H9 (cell line): Measurements from ENCODE around the gene GOLGA6L7. TPM values are rescaled to one million over a fixed set of nuclear protein-coding genes. Genes with fewer than 3 reads are reported as not detected.

Experiments
- DNase-seq: peaks from one replicate; pipeline ENCODE4 v3.0.0-alpha.2; 2017
- H2AFZ ChIP-seq: one replicate; pipeline ENCODE4 v1.6.1; 2013; ENCODE audit warnings: mild to moderate bottlenecking, low read length, control low read depth, moderate library complexity
- H2AK5ac ChIP-seq: 2 replicates; pipeline ENCODE4 v1.6.1; 2013; ENCODE audit warnings: low read length, control low read depth, mixed read lengths; ENCODE audit not compliant: insufficient read length
- H2BK120ac ChIP-seq: one replicate; pipeline ENCODE4 v1.6.1; 2013; ENCODE audit warnings: low read depth, mild to moderate bottlenecking, low read length, control low read depth, inconsistent platforms; ENCODE audit not compliant: poor library complexity, severe bottlenecking
- H2BK12ac ChIP-seq: 2 replicates; pipeline ENCODE4 v1.6.1; 2013; ENCODE audit warnings: low read length, control low read depth, mixed read lengths, low read depth; ENCODE audit not compliant: insufficient read length
- H2BK15ac ChIP-seq: 2 replicates; pipeline ENCODE4 v1.6.1; 2013; ENCODE audit warnings: low read depth, low read length, control low read depth
- H2BK20ac ChIP-seq: one replicate; pipeline ENCODE4 v1.6.1; 2013; ENCODE audit warnings: low read depth, mild to moderate bottlenecking, low read length, control low read depth, inconsistent platforms; ENCODE audit not compliant: poor library complexity, severe bottlenecking
- H2BK5ac ChIP-seq: 2 replicates; pipeline ENCODE4 v1.6.1; 2013; ENCODE audit warnings: low read length, control low read depth, mixed read lengths; ENCODE audit not compliant: insufficient read length
- H3K14ac ChIP-seq: 2 replicates; pipeline ENCODE4 v1.6.1; 2013; ENCODE audit warnings: low read length, control low read depth; ENCODE audit not compliant: insufficient read depth
- H3K18ac ChIP-seq: 2 replicates; pipeline ENCODE4 v1.6.1; 2013; ENCODE audit warnings: low read depth, mild to moderate bottlenecking, mixed read lengths, low read length, control low read depth; ENCODE audit not compliant: insufficient read length
- H3K23ac ChIP-seq: 2 replicates; pipeline ENCODE4 v1.6.1; 2013; ENCODE audit warnings: low read length, control low read depth, mixed read lengths, low read depth; ENCODE audit not compliant: insufficient read length
- H3K23me2 ChIP-seq: 2 replicates; pipeline ENCODE4 v1.6.1; 2013; ENCODE audit warnings: low read depth, mild to moderate bottlenecking, mixed read lengths, low read length, control low read depth; ENCODE audit not compliant: insufficient read length, poor library complexity, severe bottlenecking
- H3K27ac ChIP-seq: 2 replicates; pipeline ENCODE4 v1.5.1; 2013; ENCODE audit warnings: low read length, control low read depth, mixed read lengths, low read depth; ENCODE audit not compliant: insufficient read length
- H3K27me3 ChIP-seq: 2 replicates; pipeline ENCODE4 v1.6.1; 2013; ENCODE audit warnings: low read length, control low read depth, inconsistent platforms; ENCODE audit not compliant: insufficient read depth
- H3K4ac ChIP-seq: 2 replicates; pipeline ENCODE4 v1.6.1; 2013; ENCODE audit warnings: low read depth, mild to moderate bottlenecking, control low read depth, inconsistent platforms, low read length, moderate library complexity
- H3K4me1 ChIP-seq: 2 replicates; pipeline ENCODE4 v1.6.1; 2013; ENCODE audit warnings: low read length, control low read depth, inconsistent platforms; ENCODE audit not compliant: insufficient read depth
- H3K4me2 ChIP-seq: 2 replicates; pipeline ENCODE4 v1.6.1; 2013; ENCODE audit warnings: low read length, control low read depth, mixed read lengths; ENCODE audit not compliant: insufficient read length, insufficient read depth
- H3K56ac ChIP-seq: 2 replicates; pipeline ENCODE4 v1.6.1; 2013; ENCODE audit warnings: low read depth, mild to moderate bottlenecking, mixed read lengths, low read length, control low read depth; ENCODE audit not compliant: insufficient read length
- H3K79me1 ChIP-seq: 2 replicates; pipeline ENCODE4 v1.6.1; 2013; ENCODE audit warnings: low read depth, mild to moderate bottlenecking, moderate library complexity, low read length, control low read depth, inconsistent platforms; ENCODE audit not compliant: insufficient read depth, poor library complexity, severe bottlenecking
- H3K79me2 ChIP-seq: 2 replicates; pipeline ENCODE4 v1.6.1; 2013; ENCODE audit warnings: low read length, control low read depth, inconsistent platforms; ENCODE audit not compliant: insufficient read depth
- H3K9ac ChIP-seq: 2 replicates; pipeline ENCODE4 v1.6.1; 2013; ENCODE audit warnings: low read length, control low read depth, mixed read lengths; ENCODE audit not compliant: insufficient read length; ENCODE audit errors: extremely low read depth
- H3K9me3 ChIP-seq: one replicate; pipeline ENCODE4 v1.6.1; 2013; ENCODE audit warnings: low read depth, low read length, inconsistent platforms; ENCODE audit not compliant: control insufficient read depth
- H3T11ph ChIP-seq: one replicate; pipeline ENCODE4 v1.6.1; 2013; ENCODE audit warnings: mild to moderate bottlenecking, low read length, control low read depth, inconsistent platforms
- H4K20me1 ChIP-seq: one replicate; pipeline ENCODE4 v1.6.1; 2013; ENCODE audit not compliant: control insufficient read depth, insufficient read length, insufficient read depth
- H4K5ac ChIP-seq: 2 replicates; pipeline ENCODE4 v1.6.1; 2013; ENCODE audit warnings: low read depth, mild to moderate bottlenecking, mixed read lengths, low read length, control low read depth; ENCODE audit not compliant: insufficient read length
- H4K8ac ChIP-seq: replicated peaks from 2 replicates; pipeline ENCODE4 v1.6.1; 2013; ENCODE audit warnings: low read length, control low read depth, mixed read lengths, low read depth; ENCODE audit not compliant: insufficient read length
- H4K91ac ChIP-seq: 2 replicates; pipeline ENCODE4 v1.6.1; 2013; ENCODE audit warnings: low read depth, mild to moderate bottlenecking, moderate library complexity, mixed read lengths, low read length, control low read depth; ENCODE audit not compliant: insufficient read length
- H3K27ac Mint-ChIP-seq, 3 experiments: 2 replicates in 2 of 3; 3 replicates in 1 of 3; pipeline ENCODE4 v1.8.0; 2020 to 2021; ENCODE audit warnings: mixed read lengths in 3 of 3, mild to moderate bottlenecking in 1 of 3, moderate library complexity in 1 of 3
- H3K27me3 Mint-ChIP-seq: 2 replicates; pipeline ENCODE4 v1.8.0; 2021; ENCODE audit warnings: low read depth, mild to moderate bottlenecking, moderate library complexity, mixed read lengths
- H3K36me3 Mint-ChIP-seq, 3 experiments: 2 replicates in 2 of 3; 3 replicates in 1 of 3; pipeline ENCODE4 v1.8.0; 2020 to 2021; ENCODE audit warnings: low read depth in 3 of 3, mixed read lengths in 3 of 3; ENCODE audit not compliant: insufficient read depth in 1 of 3
- H3K4me1 Mint-ChIP-seq, 2 experiments: 2 replicates each; pipeline ENCODE4 v1.8.0; 2020; ENCODE audit warnings: mixed read lengths in 2 of 2
- H3K4me3 Mint-ChIP-seq, 2 experiments: 2 replicates in 1 of 2; 3 replicates in 1 of 2; pipeline ENCODE4 v1.8.0; 2020 to 2021; ENCODE audit warnings: mild to moderate bottlenecking in 2 of 2, mixed read lengths in 2 of 2, moderate library complexity in 1 of 2
- H3K9me3 Mint-ChIP-seq, 2 experiments: 2 replicates in 1 of 2; 3 replicates in 1 of 2; pipeline ENCODE4 v1.8.0; 2020; ENCODE audit warnings: mild to moderate bottlenecking in 2 of 2, mixed read lengths in 2 of 2, moderate library complexity in 1 of 2
- WGBS: extraction: QIAGEN DNeasy Blood & Tissue Kit; methylation state at CpG from one replicate; pipeline ENCODE4 v1.1.7; 2013; ENCODE audit warnings: missing lambda C conversion rate, low lambda C conversion rate, mixed read lengths; ENCODE audit not compliant: insufficient read length; ENCODE audit errors: extremely low coverage; 5-methylcytosine and 5-hydroxymethylcytosine counted together
- total RNA-seq: library from RNA; stranded (reverse); gene quantifications from 2 replicates; pipeline ENCODE4 v1.2.1, GENCODE V29; 2021
- TF ChIP-seq, protein P1 (sequence below): fragments of 200-600 bp; sonication (generic); conservative IDR thresholded peaks from 3 replicates; pipeline ENCODE4 v1.8.0; 2021; ENCODE audit warnings: antibody characterized with exemption, mild to moderate bottlenecking

GOLGA6L7 gene
- total RNA-seq, 1 experiment from 2014 or later, result not detected

DNA sequence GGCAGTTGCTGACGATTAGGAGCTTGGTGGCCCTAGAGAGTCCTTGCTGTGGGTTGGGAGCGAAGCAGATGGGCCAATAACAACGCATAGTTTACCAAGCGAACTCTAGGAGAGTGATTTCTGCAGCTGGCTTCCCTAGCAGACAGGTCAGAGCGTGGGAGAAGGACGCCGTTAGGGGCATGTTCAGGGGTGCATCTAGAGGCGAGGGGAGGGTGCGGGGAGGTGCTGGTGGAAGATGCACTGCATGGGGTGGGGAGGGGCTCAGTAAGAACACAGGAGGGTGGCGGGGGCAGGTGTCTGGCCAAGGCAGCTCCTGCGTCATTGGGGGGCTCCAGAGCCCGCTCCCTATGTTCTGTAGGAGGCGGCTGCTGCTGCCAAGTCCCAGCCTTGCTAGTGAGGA, 46.2 kb upstream of the GOLGA6L7 start:
- H3K27ac ChIP-seq, result no peak overlapping the region
- H3K4me1 ChIP-seq, result no peaks in the 10 kb centered on the region
- no CpG with 5 or more reads among the region's 13 CpGs for WGBS
- no peak overlapping the region for H2AK5ac ChIP-seq
- H2BK12ac ChIP-seq, result no peak overlapping the region
- H3K14ac ChIP-seq, result no peak overlapping the region
- no peak overlapping the region for H4K91ac ChIP-seq
- H3K4me2 ChIP-seq, result no peak overlapping the region
- H4K5ac ChIP-seq, result no peak overlapping the region
- DNase-seq, result no peak
- Mint-ChIP-seq H3K4me3 (no peak overlapping the region), H3K9me3 (peaks cover 13 to 17% of the 10 kb centered on the region in 2 experiments), H3K27me3 (peaks cover 3% of the 10 kb centered on the region), H3K36me3 (peaks cover 10 to 21% (median 20%) of the 10 kb centered on the region in 3 experiments), H3K4me1 (peaks cover 3 to 7% of the 10 kb centered on the region in 2 experiments; a peak in 3 of 4 replicates), H3K27ac (peak overlapping the region in 1 of 3 experiments; percentile 89; a peak in 3 of 7 replicates)
- peaks cover 3% of the 10 kb centered on the region for H3K9me3 ChIP-seq
- no peak overlapping the region for H2BK120ac ChIP-seq
- no peak overlapping the region for H3K4ac ChIP-seq
- no peak overlapping the region for H3K23ac ChIP-seq
- H3T11ph ChIP-seq, result no peak overlapping the region
- TF ChIP-seq, protein P1, sequence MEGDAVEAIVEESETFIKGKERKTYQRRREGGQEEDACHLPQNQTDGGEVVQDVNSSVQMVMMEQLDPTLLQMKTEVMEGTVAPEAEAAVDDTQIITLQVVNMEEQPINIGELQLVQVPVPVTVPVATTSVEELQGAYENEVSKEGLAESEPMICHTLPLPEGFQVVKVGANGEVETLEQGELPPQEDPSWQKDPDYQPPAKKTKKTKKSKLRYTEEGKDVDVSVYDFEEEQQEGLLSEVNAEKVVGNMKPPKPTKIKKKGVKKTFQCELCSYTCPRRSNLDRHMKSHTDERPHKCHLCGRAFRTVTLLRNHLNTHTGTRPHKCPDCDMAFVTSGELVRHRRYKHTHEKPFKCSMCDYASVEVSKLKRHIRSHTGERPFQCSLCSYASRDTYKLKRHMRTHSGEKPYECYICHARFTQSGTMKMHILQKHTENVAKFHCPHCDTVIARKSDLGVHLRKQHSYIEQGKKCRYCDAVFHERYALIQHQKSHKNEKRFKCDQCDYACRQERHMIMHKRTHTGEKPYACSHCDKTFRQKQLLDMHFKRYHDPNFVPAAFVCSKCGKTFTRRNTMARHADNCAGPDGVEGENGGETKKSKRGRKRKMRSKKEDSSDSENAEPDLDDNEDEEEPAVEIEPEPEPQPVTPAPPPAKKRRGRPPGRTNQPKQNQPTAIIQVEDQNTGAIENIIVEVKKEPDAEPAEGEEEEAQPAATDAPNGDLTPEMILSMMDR, result no peak
- no peaks in the 10 kb centered on the region for H3K23me2 ChIP-seq
- H3K56ac ChIP-seq, result no peak overlapping the region
- no peaks in the 10 kb centered on the region for H4K20me1 ChIP-seq
- H3K79me1 ChIP-seq, result no peaks in the 10 kb centered on the region
- H4K8ac ChIP-seq, result no peak overlapping the region
- H3K27me3 ChIP-seq, result no peaks in the 10 kb centered on the region
- H2BK5ac ChIP-seq, result no peak overlapping the region
- no peak overlapping the region for H3K9ac ChIP-seq
- no peak overlapping the region for H2BK15ac ChIP-seq
- H2AFZ ChIP-seq, result no peak overlapping the region
- H2BK20ac ChIP-seq, result no peak overlapping the region
- H3K18ac ChIP-seq, result no peak overlapping the region
- no peaks in the 10 kb centered on the region; the same call in 1 of the 2 replicates for H3K79me2 ChIP-seq
